ENCODE data around the gene ACTMAP. TPM values are rescaled to one million over a fixed set of nuclear protein-coding genes. Genes with fewer than 3 reads are reported as not detected.

The ACTMAP gene
- total and polyA plus RNA-seq, 2 of the 13 experiments (the other 11 are each of a cell fraction or from before 2014, with no cell fraction given), result 2.2 to 7.9 TPM

GRCh38 chr19:40797963-40798682 lies 47.8 kb upstream of the ACTMAP start (continued):
- TF ChIP-seq TMF1 (CRISPR knock-in tag; IDR thresholded peaks at IDR 0.05; ENCODE audit: low read depth) (no peak), ZBTB44 (CRISPR knock-in tag; IDR thresholded peaks at IDR 0.05) (no peak; the same call in 1 of the 2 replicates), ETV5 (CRISPR knock-in tag; IDR thresholded peaks at IDR 0.05; ENCODE audit: borderline replicate concordance) (peak; percentile 9; the same call in 1 of the 2 replicates), MLLT10 (CRISPR knock-in tag; IDR thresholded peaks at IDR 0.05) (no peak), NFKB2 (CRISPR knock-in tag; IDR thresholded peaks at IDR 0.05; ENCODE audit: borderline replicate concordance) (peak; percentile 77; the same call in 1 of the 2 replicates), ZNF18 (CRISPR knock-in tag; IDR thresholded peaks at IDR 0.05; ENCODE audit: insufficient replicate concordance) (no peak), TFAP4 (IDR thresholded peaks at IDR 0.05; ENCODE audit: borderline replicate concordance, low read depth) (no peak; the same call in 1 of the 2 replicates), POLR2G (IDR thresholded peaks at IDR 0.05; ENCODE audit: low read depth, low read length) (peak; percentile 74), TAF1 (CRISPR knock-in tag; IDR thresholded peaks at IDR 0.05) (peak; percentile 59; the same call in 1 of the 2 replicates), SIN3B (IDR thresholded peaks at IDR 0.05; ENCODE audit: low read length) (no peak), ZFYVE20 (CRISPR knock-in tag; IDR thresholded peaks at IDR 0.05; ENCODE audit: borderline replicate concordance, low read depth) (no peak), HMGXB4 (CRISPR knock-in tag; IDR thresholded peaks at IDR 0.05; ENCODE audit: borderline replicate concordance in 1 of 2, low read depth in 1 of 2) (peak; percentile 80 to 88), ZNF607 (CRISPR knock-in tag; IDR thresholded peaks at IDR 0.05; ENCODE audit: borderline replicate concordance) (peak; percentile 88), MTA1 (CRISPR knock-in tag; IDR thresholded peaks at IDR 0.05; ENCODE audit: borderline replicate concordance) (peak; percentile 76), ZNF557 (CRISPR knock-in tag; IDR thresholded peaks at IDR 0.05) (peak; percentile 75; the same call in 1 of the 2 replicates), KDM4B (CRISPR knock-in tag; IDR thresholded peaks at IDR 0.05) (peak; percentile 54; the same call in 1 of the 2 replicates), STAT5B (CRISPR knock-in tag; IDR thresholded peaks at IDR 0.05) (no peak), ZNF232 (CRISPR knock-in tag; IDR thresholded peaks at IDR 0.05; ENCODE audit: borderline replicate concordance) (peak; percentile 67), PRDM10 (CRISPR knock-in tag; IDR thresholded peaks at IDR 0.05; ENCODE audit: low read depth) (no peak; the same call in 1 of the 2 replicates)
